DMS153 treated with DMSO at 0.1 percent for 48 hours (cell line): ENCODE results near the gene L2HGDH.

Experiments used
- DNase-seq: peaks from one replicate; lab custom pipeline; 2025; ENCODE audit not compliant: unreplicated experiment; lab: John Stamatoyannopoulos, UW

The L2HGDH gene

GRCh38 chr14:50230701-50231474 is 81.1 kb downstream of the L2HGDH start:
- peak; percentile 24 for DNase-seq

- DNase-seq, result no peak
Observed at GRCh38 chr14:50230401-50230700, 81.7 kb downstream of the L2HGDH start.

GRCh38 chr14:50229681-50230080 is 82.3 kb downstream of the L2HGDH start:
- DNase-seq, result no peak

DNA sequence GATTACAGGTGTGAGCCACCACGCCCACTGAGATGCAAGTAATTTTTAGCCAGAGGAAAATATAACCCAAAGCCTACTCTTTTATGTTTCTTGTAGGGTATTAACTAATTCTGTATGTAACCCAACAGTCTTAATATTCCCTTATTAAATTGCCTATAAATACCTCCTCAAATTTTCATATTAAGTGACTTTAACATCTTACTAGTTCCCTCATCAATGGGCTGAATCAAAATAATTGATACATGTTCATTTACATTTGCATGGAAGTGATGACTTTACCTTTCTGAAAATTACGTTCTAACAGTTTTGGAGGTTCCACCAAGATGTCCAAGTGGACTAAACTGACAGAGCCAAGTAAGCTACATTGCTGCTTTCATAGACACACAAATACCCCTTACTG is 83.7 kb downstream of the L2HGDH start:
- DNase-seq, result no peak

GRCh38 chr14:50225974-50226297 is 86.1 kb downstream of the L2HGDH start:
- DNase-seq, result peak; percentile 6

DNA sequence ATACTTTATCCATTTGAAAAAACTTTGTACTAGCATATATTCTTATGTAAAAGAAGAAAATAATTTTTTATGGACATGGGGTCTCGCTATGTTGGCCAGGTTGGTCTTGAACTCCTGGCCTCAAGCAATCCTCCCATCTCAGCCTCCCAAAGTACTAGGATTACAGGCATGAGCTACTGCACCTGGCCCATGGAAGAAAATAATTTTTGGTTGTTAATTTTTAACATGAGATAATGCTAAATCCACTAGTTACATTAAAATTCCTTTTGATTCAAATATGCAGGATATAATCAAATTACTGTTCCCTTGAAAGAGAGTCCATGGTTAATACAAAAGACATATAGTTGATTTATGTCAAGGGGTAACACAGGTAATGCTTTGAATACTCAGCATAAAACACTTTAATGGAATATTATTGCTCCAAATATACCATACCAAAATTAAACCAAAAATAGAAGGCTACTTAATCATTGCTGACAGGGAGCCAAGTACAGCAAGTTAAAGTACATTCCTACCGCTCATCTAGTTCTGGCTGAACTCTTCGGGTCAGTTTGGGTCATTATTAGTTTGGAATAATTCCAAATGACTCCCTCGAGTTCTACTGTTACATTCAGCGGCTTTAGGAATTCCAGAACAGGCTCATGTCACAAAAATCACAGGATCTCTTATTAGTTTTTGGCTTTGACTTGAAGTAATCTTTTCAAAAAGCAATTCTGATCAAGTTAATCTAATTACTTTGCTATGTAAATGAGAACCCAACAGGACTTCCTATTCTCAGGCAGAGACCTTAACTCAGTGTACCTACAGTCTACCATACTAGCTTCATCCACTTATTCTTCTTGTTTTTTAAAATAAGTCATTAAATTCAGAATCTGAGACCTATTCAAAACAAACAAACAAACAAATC is 86.7 kb downstream of the L2HGDH start:
- no peak for DNase-seq

- DNase-seq, result no peak
Observed at GRCh38 chr14:50222055-50222613, 89.9 kb downstream of the L2HGDH start.

DNA sequence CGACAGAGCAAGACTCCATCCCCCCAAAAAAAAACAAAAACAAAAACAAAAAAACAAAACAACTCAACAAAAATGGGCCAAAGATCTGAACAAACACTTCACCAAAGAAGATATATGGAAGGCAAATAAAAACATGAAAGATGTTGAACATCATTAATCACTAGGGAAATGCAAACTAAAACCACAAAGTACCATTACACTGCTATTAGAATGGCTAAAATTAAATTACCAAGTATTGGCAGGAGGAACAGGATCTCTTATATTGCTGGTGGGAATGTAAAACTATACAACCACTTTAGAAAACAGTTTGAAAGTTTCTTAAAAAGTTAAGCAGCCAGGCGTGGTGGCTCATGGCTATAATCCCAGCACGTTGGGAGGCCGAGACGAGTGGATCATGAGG is 93.5 kb downstream of the L2HGDH start:
- DNase-seq, result no peak

DNA sequence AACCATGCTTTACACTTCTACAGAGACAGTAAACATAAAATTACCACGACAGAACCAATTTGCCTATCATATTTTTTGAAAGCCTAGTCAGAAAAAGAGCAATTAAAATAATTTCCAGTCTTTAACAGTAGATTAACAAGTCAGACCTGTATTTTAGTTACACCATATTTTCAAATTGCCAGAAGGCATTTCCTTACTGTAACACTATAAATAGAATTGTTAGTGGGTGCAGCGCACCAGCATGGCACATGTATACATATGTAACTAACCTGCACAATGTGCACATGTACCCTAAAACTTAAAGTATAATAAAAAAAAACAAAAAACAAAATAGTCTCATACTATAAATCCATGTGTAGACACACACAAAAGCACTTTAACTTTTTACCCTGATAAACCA is 96.6 kb downstream of the L2HGDH start:
- DNase-seq, result no peak

DNA sequence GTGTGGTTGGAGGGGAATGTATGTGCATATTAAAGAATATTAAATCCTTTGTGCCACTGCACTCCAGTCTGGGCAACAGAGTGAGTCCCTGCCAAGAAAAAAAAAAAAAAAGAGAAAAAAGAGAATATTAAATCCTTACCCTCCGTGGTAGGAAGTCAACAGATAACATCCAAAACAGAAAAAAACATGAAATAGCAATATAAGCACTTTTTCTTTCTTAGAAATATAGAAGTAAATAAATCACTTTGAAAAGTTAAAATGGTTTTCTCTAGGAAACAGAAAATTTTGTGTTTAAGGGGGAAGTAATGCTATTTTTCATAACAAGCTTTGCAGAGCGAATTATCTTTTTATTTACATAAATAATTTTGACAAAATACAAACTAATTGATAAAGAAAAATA is 98.2 kb downstream of the L2HGDH start:
- no peak for DNase-seq

DNA sequence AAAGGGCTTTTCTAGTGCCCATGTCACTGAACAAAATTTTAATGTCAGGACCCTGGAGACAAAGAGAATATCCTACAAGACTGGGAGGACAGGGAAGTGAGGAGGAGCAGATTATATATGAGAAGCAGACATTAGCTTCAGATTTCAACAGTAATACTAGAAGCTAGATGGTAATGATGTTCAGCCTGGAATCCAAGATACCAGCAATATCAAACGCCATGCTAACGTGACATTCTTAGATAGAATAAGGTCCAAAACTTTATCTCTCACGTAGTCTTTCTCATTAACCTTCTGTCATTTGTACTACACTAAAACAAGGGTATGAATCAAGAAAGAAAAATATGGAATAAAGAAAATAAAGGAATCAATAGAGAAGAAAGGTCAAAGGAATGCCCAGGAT is 99.3 kb downstream of the L2HGDH start:
- no peak for DNase-seq

DNA sequence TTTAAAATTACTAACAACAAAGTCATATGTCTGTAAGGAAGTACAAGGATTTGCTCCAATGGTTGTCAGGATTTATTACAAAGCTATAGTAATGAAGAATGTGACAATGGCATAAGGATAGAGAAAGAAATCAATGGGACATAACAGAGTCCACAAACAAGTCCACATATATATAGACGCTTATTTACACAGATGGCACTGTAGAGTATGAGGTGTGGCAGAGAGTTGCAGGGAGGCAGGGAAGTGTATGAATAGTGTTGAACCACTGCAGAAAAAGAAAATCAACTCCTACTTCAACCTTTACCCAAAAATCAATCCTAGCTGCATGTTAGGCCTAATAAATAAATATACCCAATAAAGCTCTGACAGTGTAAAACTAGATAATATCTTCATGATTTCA is 102.0 kb downstream of the L2HGDH start:
- no peak for DNase-seq

DNA sequence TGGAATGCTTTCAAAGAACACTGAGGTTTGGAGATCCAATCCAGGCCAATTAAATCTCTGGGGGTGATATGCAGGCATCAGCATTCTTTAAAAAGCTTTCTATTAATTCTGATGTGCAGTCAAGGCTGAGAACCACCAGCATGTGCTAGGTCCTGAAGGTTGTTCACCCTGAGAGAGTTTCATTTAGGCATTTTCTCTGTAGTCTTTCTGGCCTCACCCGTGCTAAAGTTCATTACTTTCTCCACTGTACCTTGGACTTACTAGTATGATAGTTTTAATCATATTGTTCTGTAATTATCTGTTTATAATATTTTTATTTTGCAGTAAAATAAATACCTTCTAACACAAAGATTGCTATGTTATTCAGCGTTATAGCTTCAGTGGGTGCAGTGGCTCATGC is 113.5 kb downstream of the L2HGDH start:
- DNase-seq, result no peak

GRCh38 chr14:50191499-50191898 is 120.5 kb downstream of the L2HGDH start:
- no peak for DNase-seq
